Sciatic nerve (tissue), 2 donors: Measurements from ENCODE around the gene NIM1K. TPM values are rescaled to one million over a fixed set of nuclear protein-coding genes. Genes with fewer than 3 reads are reported as not detected.
"Not testable (repeated sequence)": the region's sequence is repeated elsewhere in the genome, so short reads cannot be mapped to it uniquely, and the experiment has no call there.

Experiments used
- ATAC-seq: fragments of 200-7000 bp; cut with Tn5 transposase; one replicate; pipeline ENCODE4 v1.9.1; 2020; ENCODE audit warnings: mild to moderate bottlenecking, moderate library complexity
- DNase-seq: peaks from one replicate; pipeline ENCODE4 v3.0.0-alpha.2; 2020; ENCODE audit warnings: low spot score
- intact Hi-C: fragments of 100-400 bp; cut with DNase I; formaldehyde crosslinking; loops from one replicate; pipeline ENCODE4 v1.14.2; 2022
- total RNA-seq: library from RNA; stranded (reverse); fragmentation: NEBNext Ultra II Directional; extraction: Animal tissue kit (Norgen Biotek cat#: 25700); gene quantifications from one replicate; pipeline ENCODE4 v1.2.1, GENCODE V29; 2021
- donor health status: DM: no; HTN: no; CAD: no.
- donor health status: DM: no; HTN: no; CAD: no.

NIM1K gene
- total RNA-seq = 5.4 TPM

DNA sequence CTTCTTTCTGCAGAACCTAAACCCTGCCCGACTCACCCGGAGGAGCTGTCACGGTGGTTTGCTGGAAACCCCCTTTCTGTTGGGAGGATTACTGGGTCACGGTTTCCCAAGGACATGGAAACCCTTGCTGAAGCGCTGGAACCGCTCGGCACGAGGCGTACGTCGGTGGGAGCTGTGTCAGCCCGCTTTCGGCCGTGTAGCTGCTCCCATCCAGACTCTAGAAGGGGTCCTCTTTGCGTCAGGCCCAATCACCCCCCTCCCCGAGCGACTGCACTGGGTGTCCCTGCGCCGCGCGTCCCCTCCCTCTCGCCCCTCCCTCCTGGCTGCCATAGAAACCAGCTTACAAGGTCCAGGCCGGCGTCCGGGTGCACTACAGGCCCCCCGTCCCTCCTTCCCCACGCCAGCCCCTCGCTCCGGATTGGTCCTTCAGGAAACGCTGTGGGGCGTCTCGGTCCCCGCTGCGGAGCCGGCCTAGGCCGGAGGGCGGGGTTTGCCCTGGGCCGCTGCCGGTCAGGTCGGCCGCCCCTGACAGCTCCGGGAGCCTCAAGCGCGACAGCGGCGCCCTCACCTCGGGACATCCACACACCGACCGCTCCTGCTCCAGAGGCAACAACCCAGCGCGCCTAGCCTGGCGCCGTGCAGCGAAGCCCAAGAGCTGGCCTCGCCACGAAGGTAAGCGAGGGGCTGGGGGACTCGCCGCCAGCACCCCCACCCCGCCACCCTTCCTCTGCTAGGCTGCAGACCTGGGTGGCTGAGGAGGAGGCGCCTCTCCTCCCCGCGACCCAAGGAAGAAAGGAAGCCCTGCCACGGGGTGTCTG lies at the start of gene NIM1K:
NIM1K (plus strand) TSS at position 486 of the 818 bp plus-strand sequence. CDS start 53,551 bp downstream, outside the sequence.
- intact Hi-C loops = no loop called here

DNA sequence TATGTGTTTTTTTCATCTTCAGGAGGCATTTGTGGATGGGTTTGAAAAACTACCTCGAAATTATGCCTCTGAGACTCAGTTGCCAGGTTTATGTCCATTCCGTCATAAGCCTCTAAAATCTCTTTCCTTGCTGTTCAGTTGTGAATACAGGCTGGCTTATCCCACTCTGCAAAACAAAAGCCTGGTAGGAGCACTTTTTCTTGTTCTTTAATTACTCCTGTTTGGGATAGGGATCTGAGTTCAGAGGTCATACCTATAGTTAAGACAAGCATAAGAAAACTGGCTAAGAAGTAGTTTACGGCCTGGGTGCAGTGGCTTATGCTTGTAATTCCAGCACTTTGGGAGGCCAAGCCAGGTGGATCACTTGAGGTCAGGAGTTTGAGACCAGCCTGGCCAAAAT lies 47.0 kb upstream of the NIM1K start:
- DNase-seq (no peak), ATAC-seq (no peak)
- intact Hi-C loops = no loop called here

More for the DNA sequence above, at the start of gene NIM1K:
- ATAC-seq = peak; percentile 81
- peak; percentile 80 for DNase-seq

DNA sequence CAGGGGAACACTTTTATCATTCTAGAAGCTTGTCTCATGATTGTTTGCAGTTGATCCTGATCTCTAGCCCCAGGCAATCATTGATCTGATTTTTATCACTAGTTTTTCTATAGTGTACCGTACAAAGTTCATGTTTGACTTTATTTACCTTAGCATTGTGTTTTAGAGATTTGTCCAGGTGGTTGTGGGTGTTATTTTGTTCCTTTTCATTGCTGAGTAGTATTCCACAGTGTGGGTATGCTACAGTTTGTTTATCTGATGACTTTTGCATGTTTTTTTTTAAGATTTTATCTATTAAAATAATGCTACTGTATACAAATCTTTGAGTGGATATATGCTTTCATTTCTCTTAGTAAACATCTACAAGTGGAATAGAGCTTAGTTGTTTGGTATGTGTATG lies 45.1 kb upstream of the NIM1K start:
- DNase-seq (no peak), ATAC-seq (no peak)
- intact Hi-C loops = no loop called here

DNA sequence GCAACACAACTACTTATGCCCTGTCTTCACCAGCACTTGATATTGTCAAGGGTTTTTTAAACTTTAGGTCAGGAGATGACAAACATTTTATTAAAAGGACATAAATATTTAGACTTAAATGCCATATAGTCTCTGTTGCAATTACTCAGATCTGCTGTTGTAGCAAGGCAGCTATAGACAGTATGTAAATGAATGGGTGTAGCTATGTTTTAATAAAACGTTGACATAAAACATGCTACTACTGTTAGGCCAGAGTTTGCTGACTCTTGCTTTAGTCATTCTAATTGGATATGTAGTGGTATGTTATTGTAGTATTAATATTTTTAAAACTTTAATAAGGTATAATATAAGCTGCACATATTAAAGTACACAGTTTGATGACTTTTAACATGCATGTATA lies 43.6 kb upstream of the NIM1K start:
- DNase-seq (no peak), ATAC-seq (no peak)

DNA sequence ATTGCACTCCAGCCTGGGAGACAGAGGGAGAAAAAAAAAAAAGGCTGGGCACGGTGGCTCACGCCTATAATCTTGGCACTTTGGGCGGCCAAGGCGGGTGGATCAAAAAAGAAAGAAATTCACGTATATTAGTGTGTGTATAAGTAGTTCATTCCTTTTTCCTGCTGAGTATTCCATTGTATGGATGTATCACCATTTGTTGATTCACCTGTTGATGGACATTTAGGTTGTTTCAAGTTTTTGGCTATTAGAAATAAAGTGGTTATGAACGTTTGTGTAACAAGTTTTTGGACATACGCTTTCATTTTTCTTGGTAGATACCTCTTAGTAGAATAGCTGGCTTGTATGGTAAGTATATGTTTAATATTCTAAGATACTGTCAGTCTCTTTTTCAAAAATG lies 42.8 kb upstream of the NIM1K start:
- ATAC-seq = no peak
- intact Hi-C loops = no loop called here
- no peak for DNase-seq

More for the DNA sequence above, 43.6 kb upstream of the NIM1K start:
- intact Hi-C loops = no loop called here

DNA sequence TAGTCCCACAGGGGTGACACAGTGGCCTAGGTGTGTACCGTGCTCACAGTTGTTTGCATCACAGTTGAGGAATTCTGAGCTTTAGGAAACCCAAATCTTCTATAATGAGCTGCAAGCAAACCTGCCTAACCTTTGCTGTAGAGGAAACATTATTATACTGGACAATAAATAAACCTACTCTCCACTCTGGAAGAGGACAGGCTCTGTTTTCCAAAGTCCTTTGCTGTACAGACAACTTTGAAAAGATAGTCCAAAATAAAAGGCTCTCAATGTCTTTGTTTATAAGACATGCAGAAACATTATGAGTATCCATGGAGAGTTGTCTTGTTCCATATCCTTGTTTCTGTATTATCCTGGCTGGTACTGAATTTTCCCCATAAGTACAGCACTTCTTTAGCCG lies 42.0 kb upstream of the NIM1K start:
- no peak for ATAC-seq
- DNase-seq = no peak
- intact Hi-C loops = no loop called here

DNA sequence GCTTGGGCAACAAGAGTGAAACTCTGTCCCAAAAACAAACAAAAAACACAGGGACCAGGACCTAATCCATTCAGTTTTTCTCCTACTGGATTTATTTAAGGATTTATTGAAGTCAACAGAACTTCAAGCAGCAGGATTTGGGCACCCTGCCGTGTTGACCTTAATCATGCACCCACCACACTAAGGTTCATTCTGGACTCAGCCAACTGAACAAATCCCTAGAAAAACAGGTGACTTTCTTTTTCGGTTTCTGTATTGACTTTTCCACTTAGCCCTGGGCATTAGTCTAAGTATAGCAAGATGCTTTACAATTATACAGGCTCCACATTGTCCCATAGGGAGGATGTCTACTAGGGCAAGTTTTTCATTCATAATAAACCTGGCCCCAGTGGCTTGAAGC lies 41.3 kb upstream of the NIM1K start:
- intact Hi-C loops = no loop called here
- DNase-seq = no peak
- ATAC-seq = no peak

DNA sequence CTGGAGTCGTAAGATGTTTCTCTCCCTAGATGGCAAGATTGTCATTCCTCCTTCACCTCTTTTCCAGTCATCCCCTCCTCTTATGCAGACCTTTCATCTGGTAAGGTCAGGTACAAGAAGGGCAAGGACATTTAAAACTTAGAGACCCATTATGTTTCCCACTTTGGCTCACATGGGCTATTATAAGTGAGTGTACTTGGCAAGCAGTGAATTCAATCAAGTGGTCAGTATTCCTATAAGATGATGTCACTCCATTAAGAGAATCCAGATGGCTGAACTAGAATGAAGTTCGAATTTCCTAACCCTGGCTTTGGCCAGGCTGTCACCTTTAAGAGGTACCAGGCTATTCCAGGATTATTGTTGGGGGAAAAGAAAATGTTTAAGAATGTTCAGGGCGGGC lies 39.1 kb upstream of the NIM1K start:
- no peak for DNase-seq
- ATAC-seq = no peak
- intact Hi-C loops = no loop called here

DNA sequence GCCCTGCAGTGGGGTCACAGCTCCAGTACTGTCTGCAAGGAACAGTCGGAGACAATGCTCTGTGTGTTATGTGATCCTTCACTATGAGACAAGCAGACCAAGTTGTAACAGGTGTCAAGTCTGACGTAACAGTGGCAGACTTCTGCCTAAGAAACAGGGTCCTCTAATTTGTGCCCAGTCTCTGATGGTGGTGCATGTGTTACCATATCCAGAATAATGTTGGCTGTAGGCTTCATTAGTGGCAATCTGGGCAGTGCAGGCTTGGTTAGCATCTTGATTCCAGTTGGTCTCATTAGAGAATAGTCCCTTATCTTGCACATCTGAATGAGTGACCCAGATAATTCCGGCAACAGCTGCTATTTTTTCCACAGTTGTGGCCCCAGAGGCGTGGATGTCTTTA lies 37.6 kb upstream of the NIM1K start:
- DNase-seq (no peak), ATAC-seq (no peak)
- intact Hi-C loops = no loop called here

DNA sequence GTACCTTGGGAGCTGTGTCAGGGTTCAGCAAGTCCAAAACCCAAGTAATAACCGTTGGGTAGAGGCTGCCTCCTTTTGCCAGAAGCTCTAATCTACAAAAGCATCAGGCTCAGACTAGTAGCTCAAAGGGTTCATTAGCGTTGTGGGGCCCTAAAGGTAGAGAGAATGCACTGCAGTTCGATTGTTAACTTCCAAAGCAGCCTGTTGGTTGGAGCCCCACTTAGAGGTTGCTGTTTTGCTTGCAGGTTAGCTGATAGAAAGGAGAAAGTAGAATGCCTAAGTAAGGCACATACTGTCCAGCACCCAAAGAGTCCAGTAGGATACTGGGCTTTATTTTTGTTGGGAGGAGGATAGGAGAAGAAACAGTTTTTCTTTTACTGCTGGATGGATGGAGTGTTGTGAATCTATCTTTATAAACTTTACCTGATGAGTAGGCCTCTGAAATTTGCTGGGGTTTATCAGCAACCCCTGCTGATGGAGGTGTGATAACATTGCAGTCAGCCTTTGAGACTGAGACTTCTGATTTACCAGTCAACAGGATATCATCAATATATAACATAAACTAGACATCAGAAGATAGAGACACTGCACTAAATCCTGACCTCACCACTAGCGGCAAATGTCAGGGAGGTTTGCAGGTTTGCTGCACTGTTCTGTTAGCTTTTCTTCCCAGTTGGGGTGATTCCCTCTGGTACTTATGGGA lies 36.5 kb upstream of the NIM1K start:
- intact Hi-C loops = no loop called here
- DNase-seq (no peak), ATAC-seq (no peak)

DNA sequence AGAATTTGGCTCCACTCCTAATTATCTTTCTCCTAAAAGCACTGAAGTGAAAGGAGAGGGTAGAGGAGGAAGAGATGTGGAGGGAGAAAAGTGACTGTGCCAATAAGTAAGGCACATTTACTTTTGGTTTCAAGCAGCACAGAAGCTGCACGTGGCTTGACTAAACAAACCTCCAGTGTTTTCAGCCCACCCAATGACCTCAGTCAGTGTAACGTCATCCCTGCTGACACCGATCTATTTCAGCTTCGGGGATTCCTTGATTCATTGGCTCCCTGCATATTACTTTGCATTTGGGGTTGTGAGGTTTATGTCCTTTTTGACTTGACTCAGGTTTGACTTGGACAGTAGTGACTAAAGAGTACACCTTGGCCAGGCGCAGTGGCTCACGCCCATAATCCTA lies 35.6 kb upstream of the NIM1K start:
- ATAC-seq = peak; percentile 78
- intact Hi-C loops = no loop called here

DNA sequence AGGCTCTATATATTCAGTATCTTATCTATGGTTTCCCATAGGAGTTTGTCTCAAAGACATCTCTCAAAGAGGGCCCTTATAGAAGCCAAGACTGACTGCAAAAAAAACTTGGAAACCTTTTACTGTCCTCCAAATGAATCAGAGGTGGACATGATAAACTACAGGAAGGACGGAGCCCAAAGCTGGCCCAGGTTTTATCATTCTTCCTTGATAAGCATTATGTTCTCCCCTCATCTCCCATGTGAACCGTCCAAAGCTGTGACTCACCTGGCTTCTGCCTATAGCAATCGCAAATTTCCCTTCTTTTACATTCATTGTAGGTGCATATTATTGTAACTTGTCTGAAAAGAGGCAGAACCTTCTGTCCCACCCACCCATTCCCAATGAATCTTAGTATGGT lies 35.0 kb upstream of the NIM1K start:
- DNase-seq (no peak), ATAC-seq (no peak)
- intact Hi-C loops = no loop called here

More for the DNA sequence above, 35.6 kb upstream of the NIM1K start:
- no peak for DNase-seq

DNA sequence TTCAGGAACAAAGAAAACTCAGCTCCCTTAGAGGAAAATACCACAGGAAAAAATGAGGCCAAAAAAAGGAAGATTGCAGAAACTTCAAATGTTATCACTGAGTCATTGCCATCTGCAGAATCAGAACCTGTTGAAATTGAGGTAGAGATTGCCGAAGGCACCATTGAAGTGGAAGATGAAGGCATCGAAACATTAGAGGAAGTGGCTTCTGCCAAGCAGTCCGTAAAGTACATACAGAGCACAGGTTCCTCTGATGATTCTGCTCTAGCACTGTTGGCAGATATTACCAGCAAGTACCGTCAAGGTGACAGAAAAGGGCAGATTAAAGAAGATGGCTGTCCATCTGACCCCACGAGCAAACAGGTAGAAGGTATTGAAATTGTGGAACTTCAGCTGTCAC lies 30.8 kb upstream of the NIM1K start:
- intact Hi-C loops = no loop called here
- ATAC-seq (no peak), DNase-seq (no peak)

DNA sequence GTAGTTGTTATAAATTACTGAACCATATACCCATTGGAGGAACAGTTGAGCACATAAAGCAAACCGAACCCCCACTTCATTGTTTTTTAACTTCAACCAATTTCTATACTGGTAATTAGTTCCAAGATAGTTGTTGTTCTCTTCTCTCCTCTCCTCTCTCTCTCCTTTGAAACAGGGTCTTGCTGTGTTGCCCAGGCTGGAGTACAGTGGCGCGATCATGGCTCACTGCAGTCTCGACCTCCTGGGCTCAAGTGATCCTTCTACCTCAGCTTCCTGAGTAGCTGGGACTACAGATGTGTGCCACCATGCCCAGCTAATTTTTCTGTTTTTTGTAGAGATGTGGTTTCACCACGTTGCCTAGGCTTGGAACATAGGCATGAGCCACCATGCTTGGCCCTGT lies 27.2 kb upstream of the NIM1K start:
- DNase-seq, intact Hi-C loops, ATAC-seq: not testable (repeated sequence)

DNA sequence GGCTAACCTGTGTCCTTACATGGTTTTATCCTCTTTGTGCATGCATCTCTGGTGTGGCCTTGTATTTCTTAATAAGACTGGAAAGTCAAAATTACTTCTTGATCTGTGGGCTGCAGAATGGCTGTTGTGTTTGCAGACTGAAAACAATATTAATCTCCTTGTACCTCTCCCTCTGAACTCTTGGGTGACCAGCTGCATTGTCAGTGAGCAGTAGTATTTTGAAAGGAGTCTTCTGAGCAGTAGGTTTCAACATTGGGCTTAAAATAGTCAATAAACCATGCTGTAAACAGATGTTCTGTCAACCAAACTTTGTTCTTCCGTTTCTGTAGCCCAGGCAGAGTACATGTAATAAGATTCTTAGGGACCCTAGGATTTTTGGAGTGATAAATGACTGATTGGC lies 26.7 kb upstream of the NIM1K start:
- ATAC-seq (no peak), DNase-seq (no peak)
- intact Hi-C loops = no loop called here

DNA sequence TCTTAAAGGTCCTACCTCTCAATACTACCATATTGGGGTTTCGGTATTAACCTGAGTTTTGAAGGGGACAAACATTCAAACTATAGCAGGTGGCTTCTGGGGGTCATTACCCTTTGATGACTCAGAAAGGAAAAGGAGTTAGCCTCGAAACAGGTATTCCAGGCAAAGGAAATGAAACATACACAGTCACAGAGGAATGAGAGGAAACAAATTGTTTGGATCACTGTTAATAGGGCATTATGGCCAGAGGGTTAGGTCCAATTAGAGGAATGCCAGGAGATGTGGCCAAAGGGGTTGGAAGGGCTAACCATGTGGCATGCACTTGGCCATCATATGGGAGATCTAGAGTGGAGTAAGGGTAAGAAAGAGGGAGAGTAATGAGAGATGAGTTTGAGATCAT lies 23.9 kb upstream of the NIM1K start:
- no peak for ATAC-seq
- no peak for DNase-seq
- intact Hi-C loops = no loop called here

DNA sequence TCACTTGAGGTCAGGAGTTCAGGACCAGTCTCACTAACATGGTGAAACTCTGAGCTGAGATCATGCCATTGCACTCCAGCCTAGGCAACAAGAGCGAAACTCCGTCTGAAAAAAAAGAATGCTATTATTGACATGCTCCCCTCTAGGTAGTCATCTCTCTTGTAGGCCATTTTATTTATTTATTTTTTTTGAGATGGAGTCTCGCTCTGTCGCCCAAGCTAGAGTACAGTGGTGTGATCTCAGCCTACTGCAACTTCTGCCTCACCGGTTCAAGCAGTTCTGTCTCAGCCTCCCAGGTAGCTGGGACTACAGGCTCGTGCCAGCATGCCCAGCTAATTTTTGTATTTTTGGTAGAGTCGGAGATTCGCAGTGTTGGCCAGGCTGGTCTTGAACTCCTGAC lies 20.6 kb upstream of the NIM1K start:
- intact Hi-C loops = no loop called here
- DNase-seq (no peak), ATAC-seq (no peak)

DNA sequence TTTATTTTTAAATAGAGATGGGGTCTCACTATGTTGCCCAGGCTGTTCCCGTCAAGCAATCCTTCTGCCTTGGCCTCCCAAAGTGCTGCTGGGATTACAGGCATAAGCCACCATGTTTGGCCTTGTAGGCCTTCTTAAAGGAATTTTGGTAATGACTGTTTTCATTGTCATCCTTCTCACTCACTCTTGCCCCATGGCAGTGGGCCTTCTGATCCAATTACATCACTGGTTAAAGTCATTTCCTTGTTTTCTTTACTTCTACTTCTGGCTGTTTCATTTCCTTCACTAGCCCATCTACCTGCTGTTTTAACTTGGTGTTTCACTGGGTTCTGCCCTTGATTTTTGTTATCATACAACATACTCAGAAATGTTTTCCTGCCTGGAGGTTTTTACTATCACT lies 20.1 kb upstream of the NIM1K start:
- intact Hi-C loops = no loop called here
- ATAC-seq (no peak), DNase-seq (no peak)

DNA sequence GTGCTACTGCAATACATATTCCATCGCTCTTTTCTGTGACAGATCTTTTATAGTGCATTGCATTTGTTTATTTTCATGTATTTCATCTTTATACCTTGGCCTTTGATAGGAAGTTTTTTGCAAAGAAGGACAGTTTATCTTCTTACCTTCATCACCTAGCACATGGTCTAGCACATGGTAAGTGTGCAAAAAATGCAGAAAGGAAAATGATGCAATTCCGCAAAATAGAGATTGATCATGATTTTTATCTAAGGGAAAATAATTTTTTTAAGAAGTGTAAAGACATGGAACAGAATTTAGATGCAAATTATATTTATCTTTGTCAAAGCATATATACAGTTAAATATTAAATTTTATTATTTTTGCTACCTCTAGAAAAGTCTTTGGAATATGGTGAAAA lies 19.2 kb upstream of the NIM1K start:
- intact Hi-C loops = no loop called here
- ATAC-seq (no peak), DNase-seq (no peak)

DNA sequence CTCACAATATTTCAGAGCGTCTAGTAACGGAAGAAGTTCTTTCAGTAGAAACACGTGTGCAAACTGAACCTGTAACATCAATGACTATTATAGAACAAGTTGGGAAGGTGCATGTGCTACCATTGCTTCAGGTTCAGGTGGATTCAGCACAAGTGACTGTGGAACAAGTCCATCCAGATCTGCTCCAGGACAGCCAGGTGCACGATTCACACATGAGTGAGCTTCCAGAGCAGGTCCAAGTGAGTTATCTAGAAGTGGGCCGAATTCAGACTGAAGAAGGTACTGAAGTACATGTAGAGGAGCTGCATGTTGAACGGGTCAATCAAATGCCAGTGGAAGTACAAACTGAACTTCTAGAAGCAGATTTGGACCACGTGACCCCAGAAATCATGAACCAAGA lies 17.4 kb upstream of the NIM1K start:
- no peak for ATAC-seq
- DNase-seq = no peak
- intact Hi-C loops = no loop called here

DNA sequence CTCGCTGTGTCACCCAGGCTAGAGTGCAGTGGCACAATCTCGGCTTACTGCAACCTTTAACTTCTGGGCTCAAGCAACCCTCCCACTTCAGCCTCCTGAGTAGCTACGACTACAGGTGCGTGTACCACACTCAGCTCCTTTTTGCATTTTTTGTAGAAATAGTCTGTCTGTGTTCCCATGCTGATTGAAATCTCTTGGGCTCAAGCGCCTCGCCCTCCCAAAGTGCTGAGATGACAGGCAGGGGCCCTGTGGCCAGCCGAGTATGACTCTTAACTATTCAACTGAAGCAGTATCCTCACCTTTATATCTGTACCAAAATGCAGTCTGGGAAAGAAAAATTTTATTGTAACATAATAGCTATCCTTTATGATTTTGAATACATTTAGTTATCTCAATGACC lies 12.2 kb upstream of the NIM1K start:
- intact Hi-C loops = no loop called here
- DNase-seq = no peak
- ATAC-seq = no peak
